NK-92 treated with Interleukin-12 subunit alpha and Interleukin-12 subunit beta, amount 100 ng/mL, for 24 hours (cell line): ENCODE measurements around the gene ADORA1.

Experiments used
- DNase-seq: peaks from one replicate; lab custom pipeline; 2025; lab: John Stamatoyannopoulos, UW

ADORA1 gene

DNA sequence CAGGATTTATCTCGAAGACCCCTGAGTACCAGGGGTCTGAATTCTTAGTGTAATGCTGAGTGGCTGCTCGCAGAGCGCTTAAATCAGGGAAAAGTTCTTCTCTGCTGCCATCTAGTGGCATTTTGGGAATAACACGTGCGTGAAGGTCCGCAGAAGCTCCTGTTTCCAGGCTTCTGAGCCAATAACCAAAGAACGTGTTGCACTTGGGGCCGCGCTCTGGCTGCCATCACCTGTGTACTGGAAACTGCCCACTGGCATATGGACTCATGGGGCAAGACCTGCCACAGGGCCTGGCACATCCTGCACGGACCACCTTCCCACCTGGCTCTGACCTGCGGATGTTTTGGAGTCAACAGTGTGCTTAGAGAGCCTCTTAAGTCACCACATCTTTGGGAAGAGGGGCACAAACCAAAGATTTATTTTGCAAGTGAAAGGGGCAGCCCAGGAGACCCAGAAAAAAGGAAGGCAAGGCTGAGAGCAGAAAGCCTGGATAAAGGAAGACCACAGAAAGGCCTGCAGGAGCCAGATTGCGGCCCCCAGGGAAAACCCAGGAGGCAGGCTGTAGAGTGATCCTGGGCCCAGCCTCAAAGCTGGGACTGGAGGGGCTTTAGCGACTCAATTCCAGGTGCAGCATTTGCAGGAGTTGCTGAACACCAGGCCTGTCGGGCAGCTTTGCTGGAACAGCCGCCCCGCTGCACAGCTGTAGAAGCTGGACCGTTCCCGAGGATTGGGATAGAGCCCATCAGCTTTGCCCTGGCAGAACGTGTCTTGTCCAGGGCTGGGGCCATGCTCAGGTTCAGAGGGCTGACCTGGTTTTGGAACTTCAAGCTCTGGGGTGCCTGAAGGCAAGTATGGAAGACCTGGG, 89.0 kb downstream of the ADORA1 start:
- DNase-seq = peak; percentile 35
